Lung (tissue), 12 donors: ENCODE measurements around the gene KCP. TPM values are rescaled to one million over a fixed set of nuclear protein-coding genes. Genes with fewer than 3 reads are reported as not detected.

Experiments
- ATAC-seq: fragments of 200-7000 bp; cut with Tn5 transposase; one replicate; pipeline ENCODE4 v1.9.1; 2020; ENCODE audit warnings: moderate number of reproducible peaks; ENCODE audit not compliant: insufficient read depth, low FRiP score
- DNase-seq, 3 donors: peaks; one replicate each; pipeline ENCODE4 v3.0.0-alpha.2; 2013 to 2017
- H3K27ac ChIP-seq, 2 donors: one replicate each; pipeline ENCODE4 v1.5.1; 2013; ENCODE audit warnings: mild to moderate bottlenecking in 2 of 2, moderate library complexity in 2 of 2, control low read depth in 1 of 2, inconsistent platforms in 1 of 2, low read depth in 1 of 2, low read length in 1 of 2
- H3K27me3 ChIP-seq, 3 donors: one replicate each; pipeline ENCODE4 v1.5.1; 2013; ENCODE audit warnings: low read length in 2 of 3; ENCODE audit not compliant: control insufficient read depth in 3 of 3, insufficient read depth in 3 of 3
- H3K36me3 ChIP-seq, 4 donors: one replicate each; pipeline ENCODE4 v1.5.1; 2013; ENCODE audit warnings: low read length in 4 of 4, mild to moderate bottlenecking in 1 of 4, moderate library complexity in 1 of 4; ENCODE audit not compliant: control insufficient read depth in 4 of 4, insufficient read depth in 4 of 4
- H3K4me1 ChIP-seq, 5 donors: one replicate each; pipeline ENCODE4 v1.5.1; 2013; ENCODE audit warnings: low read length in 5 of 5, mild to moderate bottlenecking in 2 of 5, moderate library complexity in 1 of 5; ENCODE audit not compliant: control insufficient read depth in 5 of 5, insufficient read depth in 5 of 5
- H3K4me3 ChIP-seq: one replicate; pipeline ENCODE4 v1.5.1; 2013; ENCODE audit warnings: mild to moderate bottlenecking, control low read depth, moderate library complexity
- H3K9ac ChIP-seq, 2 donors: one replicate each; pipeline ENCODE4 v1.5.1; 2013; ENCODE audit warnings: low read length in 2 of 2, control low read depth in 1 of 2; ENCODE audit not compliant: insufficient read depth in 1 of 2
- H3K9me3 ChIP-seq, 4 donors: one replicate each; pipeline ENCODE4 v1.5.1; 2013; ENCODE audit warnings: low read length in 3 of 4, mild to moderate bottlenecking in 1 of 4, moderate library complexity in 1 of 4; ENCODE audit not compliant: control insufficient read depth in 4 of 4, insufficient read depth in 3 of 4
- WGBS, 2 donors: extraction: QIAGEN DNeasy Blood & Tissue Kit; methylation state at CpG; one replicate each; pipeline ENCODE4 v1.1.7; 2013; 5-methylcytosine and 5-hydroxymethylcytosine counted together
- polyA plus RNA-seq, 2 donors: library from polyadenylated mRNA; stranded (reverse); fragments of 200-250 nt; gene quantifications; one replicate each; pipeline ENCODE4 v1.2.1, GENCODE V29; 2013
- total RNA-seq, 2 donors: library from RNA; depleted of rRNA in 1 of 2; stranded (reverse); fragments of >200 nt in 1 of 2; gene quantifications; one replicate each; pipeline ENCODE4 v1.2.1, GENCODE V29; 2014 to 2021
- TF ChIP-seq, protein P1 (sequence below): IDR thresholded peaks from 2 replicates; pipeline ENCODE4 v1.5.1; 2012; ENCODE audit warnings: mild to moderate bottlenecking; ENCODE audit errors: control extremely low read depth, extremely low read depth
- donor health status: control.
- donor health status: control.
- donor health status: Bipolar disorder and iron deficiency.
- donor health status: healthy.
- donor health status: DM: yes; HTN: yes; CAD: no.

Gene KCP
- total and polyA plus RNA-seq, 4 donors: 0.22 to 3.9 (median 0.56) TPM

GRCh38 chr7:128829391-128830166 lies 80.9 kb downstream of the KCP start:
- Histone ChIP-seq H3K27ac (peak overlapping the region in 1 of 2 donors; percentile 93), H3K36me3 (no peaks in the 10 kb centered on the region), H3K4me1 (peaks cover 0 to 41% (median 14%) of the 10 kb centered on the region in 5 donors), H3K27me3 (peaks cover 0 to 5% (median 0%) of the 10 kb centered on the region in 3 donors), H3K4me3 (no peak overlapping the region), H3K9ac (peak overlapping the region in 1 of 2 donors; percentile 20), H3K9me3 (no peaks in the 10 kb centered on the region)
- peak in 2 of 3 donors; percentile 38 for DNase-seq
- 23 to 28% methylated on average over 13 of the region's 13 CpGs for WGBS, 2 donors
- TF ChIP-seq, protein P1, sequence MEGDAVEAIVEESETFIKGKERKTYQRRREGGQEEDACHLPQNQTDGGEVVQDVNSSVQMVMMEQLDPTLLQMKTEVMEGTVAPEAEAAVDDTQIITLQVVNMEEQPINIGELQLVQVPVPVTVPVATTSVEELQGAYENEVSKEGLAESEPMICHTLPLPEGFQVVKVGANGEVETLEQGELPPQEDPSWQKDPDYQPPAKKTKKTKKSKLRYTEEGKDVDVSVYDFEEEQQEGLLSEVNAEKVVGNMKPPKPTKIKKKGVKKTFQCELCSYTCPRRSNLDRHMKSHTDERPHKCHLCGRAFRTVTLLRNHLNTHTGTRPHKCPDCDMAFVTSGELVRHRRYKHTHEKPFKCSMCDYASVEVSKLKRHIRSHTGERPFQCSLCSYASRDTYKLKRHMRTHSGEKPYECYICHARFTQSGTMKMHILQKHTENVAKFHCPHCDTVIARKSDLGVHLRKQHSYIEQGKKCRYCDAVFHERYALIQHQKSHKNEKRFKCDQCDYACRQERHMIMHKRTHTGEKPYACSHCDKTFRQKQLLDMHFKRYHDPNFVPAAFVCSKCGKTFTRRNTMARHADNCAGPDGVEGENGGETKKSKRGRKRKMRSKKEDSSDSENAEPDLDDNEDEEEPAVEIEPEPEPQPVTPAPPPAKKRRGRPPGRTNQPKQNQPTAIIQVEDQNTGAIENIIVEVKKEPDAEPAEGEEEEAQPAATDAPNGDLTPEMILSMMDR: no peak
- ATAC-seq: no peak

DNA sequence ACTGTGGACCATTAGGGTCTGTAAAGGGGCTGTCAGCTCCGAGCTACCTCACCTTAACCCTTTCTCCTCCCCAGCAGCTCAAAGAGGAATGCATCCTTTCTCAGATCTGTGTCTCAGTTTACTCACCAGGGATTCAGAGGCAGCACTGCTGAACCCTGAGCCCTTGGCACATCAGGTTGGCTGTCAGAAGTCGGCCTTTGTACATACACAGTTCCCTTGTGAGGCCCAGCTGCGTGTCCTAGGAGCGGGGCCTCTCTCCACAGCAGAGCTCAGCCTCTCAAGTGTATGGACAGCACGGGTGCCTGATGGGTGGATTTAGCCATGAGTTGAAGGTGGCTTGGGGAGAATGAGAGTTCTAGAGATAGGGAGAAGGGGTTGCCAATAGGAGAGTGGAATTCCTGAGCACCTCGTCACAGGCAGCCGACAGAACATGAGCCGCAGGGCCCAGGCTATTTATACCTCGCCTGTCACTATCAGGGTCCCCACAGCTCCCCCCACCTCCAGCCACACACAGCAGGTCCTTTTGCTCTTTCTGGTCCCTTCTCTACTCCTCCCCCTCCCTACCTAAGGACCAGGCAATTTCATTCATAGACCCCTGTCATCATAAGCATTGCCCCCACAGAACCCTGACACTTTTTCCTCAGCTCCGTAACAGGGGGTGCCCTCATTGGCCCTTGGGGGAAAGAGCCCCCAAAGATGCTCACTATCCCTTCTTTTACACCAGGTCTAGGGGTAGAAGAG lies 82.4 kb downstream of the KCP start:
- ATAC-seq (no peak), DNase-seq (peak; percentile 5 to 50 (median 30))
- peak overlapping the region in 1 of 2 donors; percentile 93 for H3K27ac ChIP-seq
- no peaks in the 10 kb centered on the region for H3K9me3 ChIP-seq
- WGBS, 2 donors: 73 to 81% methylated on average over 9 to 10 of the region's 10 CpGs
- TF ChIP-seq, protein P1: no peak
- no peaks in the 10 kb centered on the region for H3K36me3 ChIP-seq
- H3K4me3 ChIP-seq: no peak overlapping the region
- peaks cover 0 to 29% (median 14%) of the 10 kb centered on the region in 5 donors for H3K4me1 ChIP-seq
- H3K27me3 ChIP-seq: peaks cover 0 to 5% (median 0%) of the 10 kb centered on the region in 3 donors
- no peak overlapping the region for H3K9ac ChIP-seq

DNA sequence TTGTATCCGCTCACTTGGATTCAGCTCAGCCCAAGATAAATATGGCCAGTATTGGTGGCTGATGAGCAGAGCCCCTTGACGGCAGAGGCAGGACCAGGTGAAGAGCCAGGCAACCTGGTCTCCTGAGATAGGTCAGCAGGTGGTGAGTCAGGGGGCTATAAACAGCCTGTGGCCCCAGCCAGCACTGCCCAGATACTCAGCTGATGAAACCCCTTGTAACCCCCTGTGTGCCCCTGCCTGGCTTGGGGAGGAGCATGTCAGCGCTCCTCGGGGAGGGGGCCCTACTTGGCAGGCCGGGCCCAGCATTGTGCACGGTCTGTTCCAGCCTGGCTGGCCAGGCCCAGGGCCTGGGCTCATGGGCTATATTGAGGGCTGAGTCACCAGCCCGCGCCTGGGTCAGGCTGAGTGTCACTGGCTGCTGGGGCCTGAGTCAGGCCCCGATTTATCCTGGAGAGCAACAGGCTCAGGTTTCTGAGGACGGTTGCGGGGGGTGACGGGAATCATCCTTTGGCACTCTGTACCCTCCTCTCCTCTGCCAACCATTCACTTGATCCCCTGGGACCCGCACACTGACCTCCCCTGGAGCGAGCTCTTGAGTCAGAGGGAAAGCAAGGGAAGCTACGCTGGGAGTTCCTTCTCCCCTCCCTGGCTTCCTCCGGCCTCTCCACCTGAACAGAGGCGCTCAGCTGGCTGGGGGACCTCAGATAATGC lies 83.1 kb downstream of the KCP start:
- Histone ChIP-seq H3K9me3 (no peaks in the 10 kb centered on the region), H3K27me3 (peaks cover 0 to 5% (median 0%) of the 10 kb centered on the region in 3 donors), H3K36me3 (no peaks in the 10 kb centered on the region), H3K4me3 (no peak overlapping the region), H3K9ac (no peak overlapping the region), H3K27ac (peak overlapping the region in 1 of 2 donors; percentile 93), H3K4me1 (peaks cover 0 to 22% (median 14%) of the 10 kb centered on the region in 5 donors)
- ATAC-seq (no peak), DNase-seq (no peak)
- 89 to 93% methylated on average over 17 of the region's 17 CpGs for WGBS, 2 donors
- TF ChIP-seq, protein P1: no peak
